ENCODE measurements around the gene IFITM1.

- TF ChIP-seq CTCF (IDR thresholded peaks at IDR 0.05): no peak
- no peak for TF ChIP-seq POLR2A (IDR thresholded peaks at IDR 0.05)
- TF ChIP-seq EP300 (IDR thresholded peaks at IDR 0.05): no peak
Measured at GRCh38 chr11:336659-337198, 22.9 kb downstream of the IFITM1 start.

Measured in stomach (tissue), 4 donors.